Gastroesophageal sphincter (tissue), 4 donors: ENCODE measurements around the gene PRSS12. TPM values are rescaled to one million over a fixed set of nuclear protein-coding genes. Genes with fewer than 3 reads are reported as not detected.

Source experiments
- ATAC-seq: fragments of 150-250 bp; one replicate; pipeline ENCODE4 v1.9.1; 2016; ENCODE audit warnings: mild to moderate bottlenecking, moderate library complexity
- H3K27ac ChIP-seq, 4 donors: fragments of 200-600 bp; sonication (generic) in 3 of 4; 1 replicate in 3 of 4; 2 replicates in 1 of 4; pipeline ENCODE4 v1.5.1; 2016 to 2019
- H3K27me3 ChIP-seq: fragments of 200-600 bp; sonication (generic); one replicate; pipeline ENCODE4 v1.5.1; 2019
- H3K36me3 ChIP-seq, 2 donors: fragments of 200-600 bp; sonication (generic); one replicate each; pipeline ENCODE4 v1.5.1; 2019; ENCODE audit warnings: control low read depth in 1 of 2
- H3K4me1 ChIP-seq, 3 donors: fragments of 200-600 bp; sonication (generic); 1 replicate in 2 of 3; 2 replicates in 1 of 3; pipeline ENCODE4 v1.5.1; 2016 to 2019; ENCODE audit warnings: control low read depth in 2 of 3
- H3K4me3 ChIP-seq, 2 donors: fragments of 200-600 bp; sonication (generic); one replicate each; pipeline ENCODE4 v1.5.1; 2019; ENCODE audit warnings: mild to moderate bottlenecking in 1 of 2, moderate library complexity in 1 of 2
- H3K9me3 ChIP-seq, 3 donors: fragments of 200-600 bp; sonication (generic); one replicate each; pipeline ENCODE4 v1.5.1; 2017 to 2019; ENCODE audit warnings: control low read depth in 2 of 3
- CTCF ChIP-seq, 4 experiments: fragments of 200-600 bp in 2 of 4; fragments of 450-650 bp in 2 of 4; sonication (generic) in 1 of 4; IDR thresholded peaks; one replicate each; pipeline ENCODE4 v1.5.1; 2017 to 2019; ENCODE audit warnings: antibody characterized with exemption in 4 of 4, mild to moderate bottlenecking in 2 of 4, moderate library complexity in 2 of 4
- EP300 ChIP-seq: sonication (generic); formaldehyde crosslinking; IDR thresholded peaks from one replicate; pipeline ENCODE4 v1.6.1; 2017; ENCODE audit warnings: antibody characterized with exemption, mild to moderate bottlenecking
- POLR2A ChIP-seq, 2 donors: fragments of 450-650 bp; IDR thresholded peaks; one replicate each; pipeline ENCODE4 v1.6.1; 2017; ENCODE audit warnings: antibody characterized with exemption in 2 of 2, mild to moderate bottlenecking in 2 of 2, moderate library complexity in 1 of 2
- POLR2AphosphoS5 ChIP-seq: sonication (generic); formaldehyde crosslinking; IDR thresholded peaks from one replicate; pipeline ENCODE4 v1.6.1; 2017; ENCODE audit warnings: antibody characterized with exemption
- WGBS, 2 donors: methylation state at CpG; one replicate each; pipeline ENCODE4 v1.1.5; 2018; ENCODE audit warnings: low coverage in 1 of 2; 5-methylcytosine and 5-hydroxymethylcytosine counted together
- total RNA-seq, 4 donors: library from RNA; depleted of rRNA; stranded (reverse); fragments of >200 nt; gene quantifications; one replicate each; pipeline ENCODE4 v1.1.0, GENCODE V29; 2016

The PRSS12 gene
- total RNA-seq, 4 donors from 2014 or later = 0.13 to 1.7 (median 0.45) TPM

- Histone ChIP-seq H3K27me3 (peaks cover 26% of the 10 kb centered on the region), H3K4me3 (no peak overlapping the region), H3K4me1 (no peaks in the 10 kb centered on the region), H3K36me3 (no peaks in the 10 kb centered on the region), H3K9me3 (no peaks in the 10 kb centered on the region), H3K27ac (no peak overlapping the region)
- ATAC-seq = no peak
- 67 to 86% methylated on average over 1 of the region's 1 CpG for WGBS, 2 donors
- TF ChIP-seq POLR2AphosphoS5 = no peak
- TF ChIP-seq EP300 = no peak
- TF ChIP-seq POLR2A (IDR thresholded peaks at IDR 0.05) = no peak
- TF ChIP-seq CTCF (IDR thresholded peaks at IDR 0.05) = no peak
Observed at GRCh38 chr4:118345813-118346212, 7.0 kb downstream of the PRSS12 start.

DNA sequence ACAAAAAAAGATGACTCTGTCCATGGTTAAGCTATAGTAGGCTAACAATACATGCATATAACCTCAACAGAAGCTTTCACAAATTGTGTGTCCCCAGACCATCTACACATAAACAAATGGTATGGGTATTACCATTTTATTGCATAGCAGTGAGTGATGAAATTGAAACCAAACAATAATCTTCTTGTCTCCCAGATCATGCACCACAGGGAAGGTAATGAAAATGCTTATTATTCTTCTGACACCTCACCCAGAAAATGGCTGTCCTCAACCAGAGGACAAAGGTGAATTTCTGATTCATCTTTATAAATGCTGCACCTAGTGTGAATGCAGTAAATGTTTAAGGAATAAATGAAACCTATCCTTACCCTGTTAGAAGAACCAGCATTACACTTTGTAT is 8.0 kb downstream of the PRSS12 start:
- Histone ChIP-seq H3K36me3 (no peaks in the 10 kb centered on the region), H3K4me3 (no peak overlapping the region), H3K4me1 (no peaks in the 10 kb centered on the region), H3K27me3 (peaks cover 22% of the 10 kb centered on the region), H3K27ac (no peak overlapping the region), H3K9me3 (no peaks in the 10 kb centered on the region)
- TF ChIP-seq CTCF (IDR thresholded peaks at IDR 0.05) (no peak), POLR2A (IDR thresholded peaks at IDR 0.05) (no peak), EP300 (no peak), POLR2AphosphoS5 (no peak)
- ATAC-seq = no peak

DNA sequence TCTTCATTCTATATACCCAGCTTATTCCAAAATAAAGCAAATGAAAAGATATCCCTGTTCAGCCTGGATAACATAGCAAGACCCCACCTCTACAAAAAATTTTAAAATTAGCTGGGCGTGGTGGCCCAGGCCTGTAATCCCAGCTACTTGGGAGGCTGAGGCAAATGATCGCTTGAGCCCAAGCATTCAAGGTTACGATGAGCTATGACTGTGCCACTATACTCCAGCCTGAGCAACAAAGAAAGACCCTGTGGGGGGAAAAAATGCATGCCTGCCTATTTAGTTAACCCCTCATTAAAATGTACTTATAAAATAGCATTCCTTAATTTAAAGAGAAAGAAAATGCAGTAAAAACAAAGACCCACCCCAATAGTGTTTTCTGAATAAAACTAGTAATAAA is 9.3 kb downstream of the PRSS12 start:
- 91% methylated on average over 3 of the region's 3 CpGs; no CpG with 5 or more reads in 1 of the 2 donors for WGBS, 2 donors
- no peak overlapping the region for H3K4me3 ChIP-seq
- H3K36me3 ChIP-seq = no peaks in the 10 kb centered on the region
- peaks cover 13% of the 10 kb centered on the region for H3K27me3 ChIP-seq
- TF ChIP-seq POLR2A (IDR thresholded peaks at IDR 0.05) (no peak), EP300 (no peak), POLR2AphosphoS5 (no peak), CTCF (IDR thresholded peaks at IDR 0.05) (no peak)
- ATAC-seq = no peak
- no peak overlapping the region for H3K27ac ChIP-seq
- H3K9me3 ChIP-seq = no peaks in the 10 kb centered on the region
- H3K4me1 ChIP-seq = no peaks in the 10 kb centered on the region

DNA sequence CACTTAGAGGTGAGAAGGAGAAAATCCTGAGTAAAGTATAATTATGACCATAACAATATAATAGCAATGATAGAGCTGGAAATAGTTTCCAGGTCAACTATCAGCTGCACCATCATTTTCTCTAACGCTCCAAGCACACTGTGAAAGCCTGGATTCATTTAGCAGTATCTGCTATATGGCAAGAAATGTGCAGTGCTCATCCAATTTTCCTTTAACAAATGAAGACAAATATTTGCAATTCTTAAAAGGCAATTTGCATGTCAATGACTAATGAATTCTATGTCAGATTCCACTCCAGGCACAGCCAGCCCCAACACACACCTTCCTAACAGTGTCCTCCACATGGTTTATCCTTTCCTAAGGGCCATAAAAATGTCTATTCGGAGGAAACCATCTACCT is 12.7 kb downstream of the PRSS12 start:
- H3K4me3 ChIP-seq = no peak overlapping the region

More for the DNA sequence above, 12.7 kb downstream of the PRSS12 start:
- WGBS, 2 donors = 59 to 75% methylated on average over 2 of the region's 2 CpGs
- no peak for TF ChIP-seq POLR2AphosphoS5
- no peak for TF ChIP-seq EP300
- no peak for TF ChIP-seq POLR2A (IDR thresholded peaks at IDR 0.05)
- no peak for TF ChIP-seq CTCF (IDR thresholded peaks at IDR 0.05)
- no peak for ATAC-seq
- Histone ChIP-seq H3K9me3 (no peaks in the 10 kb centered on the region), H3K4me1 (no peaks in the 10 kb centered on the region), H3K27me3 (no peaks in the 10 kb centered on the region), H3K27ac (no peak overlapping the region), H3K36me3 (no peaks in the 10 kb centered on the region)
